CMK (cell line): ENCODE data around the gene GPC1.

ENCODE experiments used
- DNase-seq: peaks from one replicate; pipeline ENCODE4 v3.0.0-alpha.2; 2010; ENCODE audit warnings: low read depth

GPC1 gene

GRCh38 chr2:240430595-240430994 lies 4.9 kb upstream of the GPC1 start:
- no peak for DNase-seq

- DNase-seq, result no peak
Observed at GRCh38 chr2:240431271-240431660, 4.2 kb upstream of the GPC1 start.

- no peak for DNase-seq
Observed at GRCh38 chr2:240431661-240432424, 3.6 kb upstream of the GPC1 start.

- no peak for DNase-seq
Observed at GRCh38 chr2:240432430-240432819, 3.0 kb upstream of the GPC1 start.

- no peak for DNase-seq
Observed at GRCh38 chr2:240432820-240433801, 2.4 kb upstream of the GPC1 start.

- DNase-seq, result no peak
Observed at GRCh38 chr2:240433973-240434727, 1.3 kb upstream of the GPC1 start.

GRCh38 chr2:240434728-240435456 lies 571 bp upstream of the GPC1 start:
- DNase-seq, result no peak

- DNase-seq, result no peak
Observed at GRCh38 chr2:240435948-240436682, 652 bp downstream of the GPC1 start.

GRCh38 chr2:240436683-240437550 lies 1.5 kb downstream of the GPC1 start:
- DNase-seq, result no peak

GRCh38 chr2:240437551-240437860 lies 2.0 kb downstream of the GPC1 start:
- no peak for DNase-seq

- peak; percentile 15 for DNase-seq
Observed at GRCh38 chr2:240437861-240438809, 2.7 kb downstream of the GPC1 start.

GRCh38 chr2:240438810-240439697 lies 3.6 kb downstream of the GPC1 start:
- no peak for DNase-seq

GRCh38 chr2:240439698-240440151 lies 4.3 kb downstream of the GPC1 start:
- no peak for DNase-seq

GRCh38 chr2:240440251-240440650 lies 4.8 kb downstream of the GPC1 start:
- no peak for DNase-seq

- no peak for DNase-seq
Observed at GRCh38 chr2:240440704-240441320, 5.3 kb downstream of the GPC1 start.

GRCh38 chr2:240441326-240441992 lies 6.0 kb downstream of the GPC1 start:
- no peak for DNase-seq

GRCh38 chr2:240441993-240442411 lies 6.5 kb downstream of the GPC1 start:
- DNase-seq, result no peak
